GM12874 (cell line): ENCODE results near the gene NADK.

Source experiments
- CTCF ChIP-seq: IDR thresholded peaks from 2 replicates; pipeline ENCODE4 v1.5.1; 2011; ENCODE audit warnings: low read depth, mild to moderate bottlenecking, control low read depth, low read length, moderate library complexity; ENCODE audit not compliant: insufficient read depth

Gene NADK

GRCh38 chr1:1779691-1780597 lies 1.7 kb upstream of the NADK start:
- TF ChIP-seq CTCF = no peak

- no peak for TF ChIP-seq CTCF
Observed at GRCh38 chr1:1779320-1779675, 1.0 kb upstream of the NADK start.

DNA sequence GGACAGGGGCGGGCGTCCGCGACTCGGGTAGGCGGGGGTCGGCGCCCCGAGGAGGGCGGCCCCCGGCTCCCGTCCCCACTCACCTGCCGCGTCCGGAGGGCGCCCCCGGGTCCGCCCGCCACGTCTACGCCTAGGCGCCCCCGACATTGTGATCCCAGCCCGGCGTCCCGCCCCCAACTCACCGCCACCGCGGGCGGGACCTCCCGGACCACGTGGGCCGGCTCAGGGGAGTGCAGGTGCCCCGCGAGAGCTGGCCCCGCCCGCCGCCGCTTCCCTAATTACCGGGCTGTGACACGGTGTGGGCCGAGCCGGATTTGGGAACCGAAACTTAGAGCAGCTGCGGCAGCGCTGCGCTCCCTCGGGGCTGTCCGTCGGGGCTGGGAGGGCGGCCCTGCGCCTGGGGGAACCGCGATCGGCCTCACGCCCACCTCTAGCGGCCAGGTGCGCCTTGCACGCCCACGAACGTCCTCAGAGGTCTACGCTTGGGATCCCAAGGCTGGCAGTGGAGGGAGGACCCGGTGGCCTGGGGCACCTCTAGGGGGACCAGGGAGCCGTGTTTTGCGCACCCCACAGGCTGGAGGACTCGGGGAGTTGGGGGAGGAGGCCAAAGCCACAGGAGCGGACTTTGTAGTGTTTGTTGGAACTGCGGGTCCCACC lies 521 bp upstream of the NADK start:
- peak; percentile 60 for TF ChIP-seq CTCF

- no peak for TF ChIP-seq CTCF
Observed at GRCh38 chr1:1777583-1777899, 729 bp downstream of the NADK start.

DNA sequence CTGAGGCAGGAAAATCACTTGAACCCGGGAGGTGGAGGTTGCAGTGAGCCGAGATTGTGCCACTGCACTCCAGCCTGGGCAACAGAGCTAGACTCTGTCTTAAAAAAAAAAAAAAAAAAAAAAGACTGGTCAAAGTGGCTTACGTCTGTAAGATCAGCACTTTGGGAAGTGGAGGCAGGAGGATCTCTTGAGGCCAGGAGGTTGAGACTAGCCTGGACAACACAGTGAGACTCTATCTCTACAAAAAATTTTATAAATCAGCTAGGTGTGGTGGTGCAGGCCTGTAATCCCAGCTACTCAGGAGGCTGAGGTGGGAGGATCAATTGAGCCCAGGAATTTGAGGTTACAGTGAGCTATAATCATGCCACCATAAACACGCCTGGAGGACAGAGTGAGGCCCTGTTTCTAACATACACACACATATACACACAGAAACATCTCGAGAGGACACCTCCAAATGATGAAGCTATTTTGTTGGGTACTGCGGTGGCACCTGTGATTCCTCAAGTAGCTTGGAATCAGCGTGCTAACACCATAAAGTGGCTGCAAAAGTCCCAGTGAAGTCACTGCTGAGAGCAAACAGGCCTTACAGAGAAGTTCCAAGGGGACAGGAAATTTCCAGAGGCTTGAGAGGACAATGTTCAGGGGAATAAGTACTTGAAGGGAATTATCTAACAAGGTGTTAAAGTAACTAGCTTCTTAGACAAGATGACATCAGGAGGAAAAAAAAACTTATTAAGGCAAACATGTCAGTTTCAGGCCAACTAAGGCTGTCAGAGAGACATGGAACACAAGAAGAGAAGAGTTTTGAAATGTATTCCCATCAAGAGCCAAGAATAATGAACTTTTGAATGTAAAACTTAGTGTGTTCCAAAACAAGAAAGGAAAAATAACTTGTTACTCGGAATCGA lies 1.3 kb downstream of the NADK start:
- no peak for TF ChIP-seq CTCF

- no peak for TF ChIP-seq CTCF
Observed at GRCh38 chr1:1775327-1776226, 2.7 kb downstream of the NADK start.
